LNCaP clone FGC (cell line): Measurements from ENCODE around the gene ZNF436.
A peak's percentile ranks its signal among the peaks of the same experiment; 100 is the strongest.
"Not testable (repeated sequence)": the region's sequence is repeated elsewhere in the genome, so short reads cannot be mapped to it uniquely, and the experiment has no call there.

Experiments used
- DNase-seq: peaks from one replicate; pipeline ENCODE4 v3.0.0-alpha.2; 2011; ENCODE audit warnings: low read depth
- H3K4me3 ChIP-seq: 2 replicates; pipeline ENCODE4 v1.5.1; 2011; ENCODE audit warnings: mild to moderate bottlenecking, low read depth, low read length, control low read depth
- CTCF ChIP-seq: IDR thresholded peaks from 2 replicates; pipeline ENCODE4 v1.5.1; 2012; ENCODE audit warnings: mild to moderate bottlenecking; ENCODE audit not compliant: control insufficient read depth, insufficient read depth; ENCODE audit errors: extremely low read depth

Gene ZNF436

GRCh38 chr1:23383577-23384311 lies 14.1 kb upstream of the ZNF436 start:
- DNase-seq = no peak
- H3K4me3 ChIP-seq = no peak overlapping the region
- no peak for TF ChIP-seq CTCF

- H3K4me3 ChIP-seq = no peak overlapping the region
- no peak for TF ChIP-seq CTCF
- DNase-seq = no peak
Measured at GRCh38 chr1:23381233-23381885, 11.7 kb upstream of the ZNF436 start.

GRCh38 chr1:23380719-23381118 lies 11.1 kb upstream of the ZNF436 start:
- DNase-seq = no peak
- no peak overlapping the region for H3K4me3 ChIP-seq
- TF ChIP-seq CTCF = no peak

GRCh38 chr1:23380236-23380635 lies 10.6 kb upstream of the ZNF436 start:
- DNase-seq, H3K4me3 ChIP-seq: not testable (repeated sequence)

GRCh38 chr1:23376890-23377811 lies 7.5 kb upstream of the ZNF436 start:
- DNase-seq = peak; percentile 46
- no peak for TF ChIP-seq CTCF
- H3K4me3 ChIP-seq = no peak overlapping the region

- DNase-seq, H3K4me3 ChIP-seq: not testable (repeated sequence)
Measured at GRCh38 chr1:23374079-23374735, 4.6 kb upstream of the ZNF436 start.

- H3K4me3 ChIP-seq = no peak overlapping the region
- no peak for DNase-seq
- no peak for TF ChIP-seq CTCF
Measured at GRCh38 chr1:23371987-23372880, 2.6 kb upstream of the ZNF436 start.
